ENCODE measurements around the gene CDC25C.

DNA sequence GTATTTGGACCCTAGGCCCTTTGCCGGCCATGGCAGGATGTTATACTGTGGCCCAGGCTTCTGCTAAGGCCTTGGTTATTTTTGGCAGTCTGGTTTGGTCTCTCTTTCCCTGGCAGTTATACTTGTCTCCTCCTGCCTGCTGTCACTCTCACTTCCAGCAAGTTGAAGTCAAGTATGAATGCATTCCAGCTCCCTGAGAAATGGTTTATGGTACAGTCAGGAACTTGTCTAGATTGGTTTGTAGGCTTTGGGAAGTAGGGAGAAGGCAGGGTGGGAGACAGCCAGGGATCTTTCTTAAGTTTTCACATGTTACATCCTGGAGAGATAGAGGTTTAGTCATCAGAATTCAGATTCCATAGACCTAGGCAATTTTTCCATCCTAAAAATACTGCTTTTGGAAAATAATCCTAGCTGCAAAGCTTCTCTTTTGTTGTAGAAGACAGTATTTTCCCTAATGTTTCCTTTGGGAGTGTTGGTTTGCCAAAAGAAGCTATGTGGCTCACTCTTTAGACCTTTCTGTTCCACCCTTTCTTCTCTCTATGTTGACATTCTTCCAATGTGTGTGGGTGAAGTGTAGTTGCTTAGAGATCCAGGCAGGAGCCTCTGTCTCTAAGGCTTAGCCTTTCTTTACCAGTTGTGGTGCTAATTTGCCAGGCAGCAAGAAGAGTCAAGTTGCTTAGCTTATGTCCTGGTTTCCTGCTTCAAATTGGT lies 18.4 kb upstream of the CDC25C start:
- TF ChIP-seq REST (IDR thresholded peaks at IDR 0.05; ENCODE audit: borderline replicate concordance) (no peak), REST (CRISPR knock-in tag; IDR thresholded peaks at IDR 0.05; ENCODE audit: low read depth) (no peak), TEAD4 (IDR thresholded peaks at IDR 0.05; ENCODE audit: low read length) (no peak), TEAD4 (CRISPR knock-in tag; IDR thresholded peaks at IDR 0.05; ENCODE audit: borderline replicate concordance) (no peak), NR3C1 (CRISPR knock-in tag; IDR thresholded peaks at IDR 0.05) (no peak), BRF1 (IDR thresholded peaks at IDR 0.05; ENCODE audit: borderline replicate concordance, extremely low read depth, insufficient read length) (no peak)

Data from K562 (cell line).